ENCODE measurements around the gene NAA80. TPM values are rescaled to one million over a fixed set of nuclear protein-coding genes. Genes with fewer than 3 reads are reported as not detected.
"Not testable (repeated sequence)": the region's sequence is repeated elsewhere in the genome, so short reads cannot be mapped to it uniquely, and the experiment has no call there.

The NAA80 gene
- polyA plus RNA-seq, 4 donors, result 6.9 to 12.2 (median 9.2) TPM

- peak in 2 of 4 donors; percentile 71 to 72 for DNase-seq (ENCODE audit: low read depth in 4 of 4, low spot score in 3 of 4)
Measured at GRCh38 chr3:50272911-50273688, 26.1 kb downstream of the NAA80 start.

DNA sequence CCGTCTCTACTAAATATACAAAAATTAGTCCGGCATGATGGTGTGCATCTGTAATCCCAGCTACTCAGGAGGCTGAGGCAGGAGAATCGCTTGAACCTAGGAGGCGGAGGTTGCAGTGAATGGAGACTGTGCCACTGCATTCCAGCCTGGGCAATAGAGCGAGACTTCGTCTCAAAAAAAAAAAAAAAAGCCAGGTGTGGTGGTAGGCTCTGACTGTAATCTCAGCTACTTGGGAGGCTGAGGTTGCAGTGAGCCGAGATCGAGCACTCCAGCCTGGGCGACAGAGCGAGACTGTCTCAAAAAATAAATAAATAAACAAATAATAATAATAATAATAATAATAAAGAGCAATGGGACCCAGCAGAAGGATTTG lies 26.7 kb downstream of the NAA80 start:
- not testable (repeated sequence) for DNase-seq (ENCODE audit: low read depth in 4 of 4, low spot score in 3 of 4)

DNA sequence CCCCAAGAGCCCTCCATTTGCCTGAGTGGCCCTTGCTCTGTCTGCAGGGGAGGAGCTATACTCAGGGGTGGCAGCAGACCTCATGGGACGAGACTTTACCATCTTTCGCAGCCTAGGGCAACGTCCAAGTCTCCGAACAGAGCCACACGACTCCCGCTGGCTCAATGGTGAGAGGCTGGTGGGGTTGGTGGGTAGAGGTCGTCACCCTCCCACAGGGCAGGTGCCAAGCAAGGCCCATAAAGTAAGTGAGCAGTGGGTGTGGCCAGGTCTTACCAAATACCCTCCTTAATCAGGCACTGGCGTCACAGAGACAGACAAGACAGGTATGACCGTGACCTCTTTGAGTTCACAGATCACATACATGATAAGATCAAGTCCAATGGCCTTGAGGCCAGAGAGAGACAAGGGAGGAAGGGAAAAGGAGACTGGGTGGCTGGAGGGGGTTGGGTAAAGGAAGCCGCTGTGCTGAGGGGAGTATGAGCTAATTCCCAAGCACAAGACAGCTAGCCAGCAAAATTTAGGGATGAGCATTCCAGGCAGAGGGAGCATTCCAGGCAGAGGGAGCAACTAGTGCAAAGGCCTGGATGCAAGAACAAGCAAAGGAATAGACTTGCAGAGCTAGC lies 27.8 kb downstream of the NAA80 start:
- DNase-seq (ENCODE audit: low read depth in 4 of 4, low spot score in 3 of 4), result no peak

- DNase-seq (ENCODE audit: low read depth in 4 of 4, low spot score in 3 of 4), result no peak
Measured at GRCh38 chr3:50270422-50271224, 28.6 kb downstream of the NAA80 start.

DNA sequence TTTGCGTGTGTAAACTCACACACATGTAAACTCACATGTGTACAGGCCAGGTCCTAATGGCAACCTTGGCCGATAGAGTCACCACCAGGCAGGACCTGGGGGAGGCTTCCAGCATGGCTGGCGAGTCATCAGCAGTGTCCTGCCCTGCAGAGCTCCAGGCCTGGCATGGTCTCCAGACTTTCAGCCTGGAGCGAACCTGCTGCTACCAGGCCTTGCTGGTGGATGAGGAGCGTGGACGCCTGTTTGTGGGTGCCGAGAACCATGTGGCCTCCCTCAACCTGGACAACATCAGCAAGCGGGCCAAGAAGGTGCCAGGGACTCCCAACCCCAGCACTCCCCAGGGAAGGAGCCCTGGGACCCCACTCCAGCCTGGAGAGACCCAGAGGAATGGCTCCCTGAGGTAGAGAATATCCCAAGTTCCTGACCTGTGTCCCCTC lies 29.2 kb downstream of the NAA80 start:
- DNase-seq (ENCODE audit: low read depth in 4 of 4, low spot score in 3 of 4), result no peak

- DNase-seq (ENCODE audit: low read depth in 4 of 4, low spot score in 3 of 4), result no peak
Measured at GRCh38 chr3:50269460-50269859, 29.7 kb downstream of the NAA80 start.

- DNase-seq (ENCODE audit: low read depth in 4 of 4, low spot score in 3 of 4), result no peak
Measured at GRCh38 chr3:50268703-50269451, 30.3 kb downstream of the NAA80 start, which contains the start of gene SEMA3B. Gene SEMA3B, plus strand, starts transcription at chr3:50269147. Its CDS starts 94 bp downstream, at chr3:50269241.

DNA sequence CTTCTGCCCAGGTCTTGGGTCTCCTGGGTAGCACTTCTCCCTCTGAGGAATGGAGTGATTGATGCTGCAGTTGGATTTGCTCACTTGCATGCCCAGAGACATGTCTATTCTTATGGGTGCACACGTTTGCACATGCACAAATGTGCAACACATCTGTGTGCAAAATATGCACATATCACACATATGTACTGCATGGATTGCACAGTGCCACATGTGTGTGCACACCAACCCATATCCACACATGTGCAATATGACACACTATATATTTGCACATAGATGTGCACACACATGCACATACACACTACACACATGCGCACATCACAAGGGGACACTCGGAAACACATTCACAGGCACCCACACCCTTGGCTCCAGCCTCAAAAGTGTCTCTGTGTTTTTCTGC lies 30.9 kb downstream of the NAA80 start:
- no peak for DNase-seq (ENCODE audit: low read depth in 4 of 4, low spot score in 3 of 4)

- no peak for DNase-seq (ENCODE audit: low read depth in 4 of 4, low spot score in 3 of 4)
Measured at GRCh38 chr3:50267280-50267913, 31.8 kb downstream of the NAA80 start.

- no peak for DNase-seq (ENCODE audit: low read depth in 4 of 4, low spot score in 3 of 4)
Measured at GRCh38 chr3:50266836-50267235, 32.4 kb downstream of the NAA80 start.

DNA sequence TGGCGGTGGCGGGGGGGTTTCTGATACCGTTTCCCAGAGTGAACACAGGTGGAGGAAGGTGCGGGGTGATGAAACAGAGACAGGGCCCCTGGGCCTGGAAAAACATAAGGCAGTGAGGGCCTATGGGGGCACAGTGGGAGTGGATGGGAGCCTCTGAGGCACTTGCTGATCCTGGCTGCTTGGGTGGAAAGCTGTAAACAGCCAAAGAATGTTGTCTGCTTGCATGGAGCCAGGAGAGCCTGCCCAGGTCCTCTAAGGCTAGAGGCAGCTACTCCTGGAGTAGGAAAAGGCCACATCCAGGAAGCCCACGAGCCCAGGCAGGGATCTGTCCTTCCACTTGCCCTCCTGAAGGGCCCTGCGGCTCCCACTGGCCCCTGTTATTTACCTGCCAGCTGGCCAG lies 33.2 kb downstream of the NAA80 start:
- no peak for DNase-seq (ENCODE audit: low read depth in 4 of 4, low spot score in 3 of 4)

GRCh38 chr3:50265571-50265970 lies 33.6 kb downstream of the NAA80 start:
- DNase-seq (ENCODE audit: low read depth in 4 of 4, low spot score in 3 of 4), result no peak

GRCh38 chr3:50264964-50265485 lies 34.2 kb downstream of the NAA80 start:
- no peak for DNase-seq (ENCODE audit: low read depth in 4 of 4, low spot score in 3 of 4)

- DNase-seq (ENCODE audit: low read depth in 4 of 4, low spot score in 3 of 4), result peak; percentile 85 to 94 (median 90)
Measured at GRCh38 chr3:50264383-50264963, 34.7 kb downstream of the NAA80 start.

- DNase-seq (ENCODE audit: low read depth in 4 of 4, low spot score in 3 of 4), result no peak
Measured at GRCh38 chr3:50263478-50264382, 35.5 kb downstream of the NAA80 start.

DNA sequence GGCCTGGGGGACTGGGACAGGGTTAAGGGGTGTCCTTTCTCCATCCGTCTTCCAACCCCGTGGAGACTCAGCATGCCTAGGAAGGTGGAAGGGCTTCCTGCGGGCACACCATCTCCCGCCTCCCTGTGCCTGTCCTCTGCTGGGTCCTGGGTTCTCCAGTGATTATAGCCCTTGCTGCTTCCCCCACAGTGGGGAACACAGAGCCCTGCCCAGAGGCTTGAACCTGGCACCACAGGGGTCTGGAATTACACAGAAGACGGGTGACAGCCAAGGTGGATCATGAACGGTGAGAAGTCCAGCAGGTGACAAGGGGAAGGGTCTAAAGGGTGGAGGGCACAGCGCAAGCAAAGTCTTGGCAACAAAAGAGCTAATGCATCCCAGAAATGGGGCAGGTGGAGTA lies 36.4 kb downstream of the NAA80 start:
- no peak for DNase-seq (ENCODE audit: low read depth in 4 of 4, low spot score in 3 of 4)

GRCh38 chr3:50262200-50262599 lies 37.0 kb downstream of the NAA80 start:
- not testable (repeated sequence) for DNase-seq (ENCODE audit: low read depth in 4 of 4, low spot score in 3 of 4)

GRCh38 chr3:50261505-50261904 lies 37.7 kb downstream of the NAA80 start:
- DNase-seq (ENCODE audit: low read depth in 4 of 4, low spot score in 3 of 4), result no peak

Measured in left renal pelvis (tissue), 4 donors.